ENCODE data around the gene PRPF38A.

Gene PRPF38A

GRCh38 chr1:52420713-52421112 lies 16.3 kb downstream of the PRPF38A start:
- no peak for DNase-seq (ENCODE audit: low read depth)
- no peak overlapping the region for H3K4me3 ChIP-seq (replicated peaks; ENCODE audit: low read depth, low read length)
- no peak for TF ChIP-seq CTCF (IDR thresholded peaks at IDR 0.05; ENCODE audit: low read length, missing control alignments)

GRCh38 chr1:52423055-52423454 lies 18.7 kb downstream of the PRPF38A start:
- no peak for TF ChIP-seq CTCF (IDR thresholded peaks at IDR 0.05; ENCODE audit: low read length, missing control alignments)
- H3K4me3 ChIP-seq (replicated peaks; ENCODE audit: low read depth, low read length) = no peak overlapping the region
- no peak for DNase-seq (ENCODE audit: low read depth)

- DNase-seq (ENCODE audit: low read depth) = no peak
- no peak for TF ChIP-seq CTCF (IDR thresholded peaks at IDR 0.05; ENCODE audit: low read length, missing control alignments)
- H3K4me3 ChIP-seq (replicated peaks; ENCODE audit: low read depth, low read length) = no peak overlapping the region
Observed at GRCh38 chr1:52423771-52424170, 19.4 kb downstream of the PRPF38A start.

- peak; percentile 16 for DNase-seq (ENCODE audit: low read depth)
- no peak overlapping the region for H3K4me3 ChIP-seq (replicated peaks; ENCODE audit: low read depth, low read length)
- TF ChIP-seq CTCF (IDR thresholded peaks at IDR 0.05; ENCODE audit: low read length, missing control alignments) = no peak
Observed at GRCh38 chr1:52424231-52424636, 19.8 kb downstream of the PRPF38A start.

GRCh38 chr1:52424813-52425212 lies 20.4 kb downstream of the PRPF38A start:
- no peak for DNase-seq (ENCODE audit: low read depth)
- no peak overlapping the region for H3K4me3 ChIP-seq (replicated peaks; ENCODE audit: low read depth, low read length)
- TF ChIP-seq CTCF (IDR thresholded peaks at IDR 0.05; ENCODE audit: low read length, missing control alignments) = no peak

GRCh38 chr1:52426371-52426770 lies 22.0 kb downstream of the PRPF38A start:
- TF ChIP-seq CTCF (IDR thresholded peaks at IDR 0.05; ENCODE audit: low read length, missing control alignments) = no peak
- peak; percentile 1 for DNase-seq (ENCODE audit: low read depth)
- H3K4me3 ChIP-seq (replicated peaks; ENCODE audit: low read depth, low read length) = no peak overlapping the region

GRCh38 chr1:52427152-52427551 lies 22.8 kb downstream of the PRPF38A start:
- H3K4me3 ChIP-seq (replicated peaks; ENCODE audit: low read depth, low read length) = no peak overlapping the region
- DNase-seq (ENCODE audit: low read depth) = no peak
- no peak for TF ChIP-seq CTCF (IDR thresholded peaks at IDR 0.05; ENCODE audit: low read length, missing control alignments)

All from fibroblast of pulmonary artery (primary cell).